SK-N-MC (cell line): Measurements from ENCODE around the gene ARSB.
A peak's percentile ranks its signal among the peaks of the same experiment; 100 is the strongest.

Experiments used
- DNase-seq: peaks from one replicate; pipeline ENCODE4 v3.0.0-alpha.2; 2011; ENCODE audit warnings: low read depth, low spot score
- H3K27ac ChIP-seq: fragments of 200-600 bp; sonication (generic); 2 replicates; pipeline ENCODE4 v1.5.1; 2016; ENCODE audit warnings: mixed run types
- H3K36me3 ChIP-seq: fragments of 200-600 bp; sonication (generic); 2 replicates; pipeline ENCODE4 v1.6.1; 2017; ENCODE audit warnings: antibody characterized with exemption, low read length, mixed read lengths; ENCODE audit not compliant: insufficient read depth
- H3K4me3 ChIP-seq: fragments of 200-600 bp; sonication (generic); 2 replicates; pipeline ENCODE4 v1.5.1; 2016
- H3K9ac ChIP-seq: fragments of 200-600 bp; sonication (generic); 2 replicates; pipeline ENCODE4 v1.8.0; 2017; ENCODE audit warnings: mixed run types, mixed read lengths; ENCODE audit not compliant: insufficient read length
- H3K9me3 ChIP-seq: fragments of 200-600 bp; sonication (generic); 2 replicates; pipeline ENCODE4 v1.6.1; 2017; ENCODE audit warnings: low read depth, mild to moderate bottlenecking, antibody characterized with exemption, low read length, moderate library complexity, mixed read lengths
- EZH2 ChIP-seq: fragments of 200-600 bp; sonication (generic); IDR thresholded peaks from one replicate; pipeline ENCODE4 v1.6.1; 2017; ENCODE audit warnings: antibody characterized with exemption
- FOXP2 ChIP-seq: optimal IDR thresholded peaks from 2 replicates; pipeline ENCODE3; 2011; ENCODE audit warnings: mild to moderate bottlenecking, moderate library complexity; ENCODE audit not compliant: insufficient read depth; ENCODE audit errors: extremely low read length, control extremely low read depth
- POLR2AphosphoS5 ChIP-seq: IDR thresholded peaks from 2 replicates; pipeline ENCODE4 v1.6.1; 2012; ENCODE audit warnings: mild to moderate bottlenecking, low read depth, low read length, borderline replicate concordance

Gene ARSB

DNA sequence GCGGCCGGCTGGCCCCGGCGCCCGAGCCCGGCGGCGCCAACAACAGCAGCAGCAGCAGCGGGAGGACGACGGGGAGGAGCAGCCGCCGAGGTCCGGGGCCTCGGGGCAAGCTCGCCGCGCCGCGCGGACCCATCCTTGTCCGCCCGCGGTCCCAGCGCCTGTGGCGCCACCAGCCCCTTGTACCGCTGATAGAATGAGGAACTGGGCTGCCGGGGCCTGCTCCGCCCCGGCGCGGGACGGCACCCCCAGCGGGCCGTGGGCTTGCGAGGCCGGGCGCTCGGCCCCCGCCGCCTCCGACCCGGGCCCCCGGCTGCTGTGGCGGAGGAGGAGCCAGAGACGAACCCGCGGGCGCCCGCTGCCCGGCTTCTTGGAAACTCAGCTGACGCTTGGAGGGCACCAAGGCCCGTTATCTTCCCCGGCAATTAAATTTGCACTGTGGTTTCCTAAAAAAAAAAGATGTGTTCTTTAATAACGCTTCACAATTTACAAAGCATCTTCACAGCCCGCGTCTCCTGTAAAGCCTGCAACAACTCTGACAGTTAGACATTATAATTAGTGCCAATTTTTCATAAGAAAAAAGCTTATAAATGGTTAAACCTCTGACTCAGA is at the start of gene ARSB:
ARSB (minus strand) TSS at position 195 of the 609 bp plus-strand sequence; CDS start at position 133, 62 bp downstream.
- DNase-seq: no peak
- Histone ChIP-seq H3K36me3 (no peaks in the 10 kb centered on the region), H3K4me3 (peak within 1 kb of the TSS; percentile 89), H3K9ac (peak within 1 kb of the TSS; percentile 84), H3K27ac (peak within 1 kb of the TSS; percentile 38; the same call in 1 of the 2 replicates), H3K9me3 (no peaks in the 10 kb centered on the region)
- TF ChIP-seq EZH2 (no peak), FOXP2 (no peak), POLR2AphosphoS5 (peak; percentile 10; the same call in 1 of the 2 replicates)

GRCh38 chr5:79032782-79033181 is 47.7 kb upstream of the ARSB start:
- Histone ChIP-seq H3K4me3 (no peak overlapping the region), H3K27ac (no peak overlapping the region), H3K9me3 (no peaks in the 10 kb centered on the region), H3K9ac (no peak overlapping the region), H3K36me3 (no peaks in the 10 kb centered on the region)
- DNase-seq: no peak
- TF ChIP-seq POLR2AphosphoS5 (no peak), EZH2 (no peak), FOXP2 (no peak)

- H3K4me3 ChIP-seq: no peak overlapping the region
- H3K27ac ChIP-seq: no peak overlapping the region
- no peaks in the 10 kb centered on the region for H3K36me3 ChIP-seq
- TF ChIP-seq EZH2 (no peak), POLR2AphosphoS5 (no peak), FOXP2 (no peak)
- no peaks in the 10 kb centered on the region for H3K9me3 ChIP-seq
- no peak overlapping the region for H3K9ac ChIP-seq
- DNase-seq: no peak
Measured at GRCh38 chr5:79032031-79032695, 47.1 kb upstream of the ARSB start.

DNA sequence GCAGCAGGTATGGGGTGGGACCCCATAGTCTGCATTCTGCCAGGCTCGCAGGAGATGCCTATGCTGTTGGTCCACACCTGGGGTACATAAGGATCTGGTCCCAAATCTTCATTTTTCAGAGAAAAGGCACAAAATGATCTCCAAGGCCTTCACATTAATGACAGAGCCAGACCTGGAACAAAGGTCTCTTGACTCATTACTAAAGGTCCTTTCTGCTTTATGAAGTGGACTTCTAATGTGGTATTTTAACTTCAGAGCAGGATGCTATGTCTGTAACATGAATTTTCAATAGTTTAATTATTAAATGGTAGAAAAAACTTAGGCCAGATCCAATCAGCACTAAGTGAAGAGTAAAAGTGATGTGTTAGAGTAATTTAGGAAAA is 46.4 kb upstream of the ARSB start:
- H3K9me3 ChIP-seq: no peaks in the 10 kb centered on the region
- no peak overlapping the region for H3K27ac ChIP-seq
- H3K36me3 ChIP-seq: no peaks in the 10 kb centered on the region
- no peak for TF ChIP-seq POLR2AphosphoS5
- no peak for TF ChIP-seq EZH2
- no peak for TF ChIP-seq FOXP2
- H3K9ac ChIP-seq: no peak overlapping the region
- no peak for DNase-seq
- no peak overlapping the region for H3K4me3 ChIP-seq

DNA sequence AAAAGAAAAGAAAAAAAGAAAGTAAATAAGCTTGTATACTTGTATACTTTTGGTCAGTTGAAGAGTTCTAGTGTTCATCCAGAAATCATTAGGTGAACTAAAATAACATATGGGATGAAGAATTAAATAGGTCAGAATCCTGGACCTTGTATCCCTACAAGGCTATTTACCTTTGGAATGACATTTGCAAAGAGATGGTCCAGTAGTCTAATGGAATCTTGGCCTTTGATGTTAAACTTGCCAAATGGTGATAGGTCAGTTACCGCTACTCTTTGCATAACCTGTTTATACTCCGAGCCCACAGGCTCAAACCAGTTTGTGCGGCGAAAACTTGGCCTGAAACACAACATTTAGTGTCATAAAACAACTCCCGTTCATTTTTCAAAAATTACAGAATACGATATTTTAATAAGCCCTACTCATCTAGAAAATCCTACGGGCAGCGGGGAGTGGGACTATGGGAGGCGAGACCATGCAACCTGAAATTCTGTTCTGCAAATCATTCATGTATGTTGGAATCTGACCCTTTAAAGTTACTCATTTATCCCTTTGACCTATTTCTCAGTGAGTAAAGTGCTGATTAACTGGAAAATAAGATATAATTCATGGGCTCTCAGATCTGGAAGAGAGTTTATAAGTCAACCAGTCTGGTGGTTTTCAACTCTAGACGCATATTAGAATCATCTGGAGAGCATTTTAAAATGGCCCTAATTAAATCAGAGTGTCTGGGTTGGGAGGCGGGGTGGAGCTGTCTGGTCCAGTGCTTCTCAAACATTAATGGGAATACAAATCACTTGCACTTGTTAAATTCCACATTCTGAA is 45.8 kb upstream of the ARSB start:
- TF ChIP-seq EZH2 (no peak), POLR2AphosphoS5 (no peak), FOXP2 (no peak)
- H3K27ac ChIP-seq: no peak overlapping the region
- no peak for DNase-seq
- no peak overlapping the region for H3K4me3 ChIP-seq
- no peaks in the 10 kb centered on the region for H3K9me3 ChIP-seq
- no peaks in the 10 kb centered on the region for H3K36me3 ChIP-seq
- no peak overlapping the region for H3K9ac ChIP-seq

GRCh38 chr5:79025054-79025472 is 40.0 kb upstream of the ARSB start:
- TF ChIP-seq POLR2AphosphoS5 (no peak), FOXP2 (no peak), EZH2 (no peak)
- Histone ChIP-seq H3K36me3 (no peaks in the 10 kb centered on the region), H3K9me3 (no peaks in the 10 kb centered on the region), H3K27ac (no peak overlapping the region), H3K4me3 (peak overlapping the region; percentile 66), H3K9ac (peak overlapping the region; percentile 55)
- DNase-seq: no peak

DNA sequence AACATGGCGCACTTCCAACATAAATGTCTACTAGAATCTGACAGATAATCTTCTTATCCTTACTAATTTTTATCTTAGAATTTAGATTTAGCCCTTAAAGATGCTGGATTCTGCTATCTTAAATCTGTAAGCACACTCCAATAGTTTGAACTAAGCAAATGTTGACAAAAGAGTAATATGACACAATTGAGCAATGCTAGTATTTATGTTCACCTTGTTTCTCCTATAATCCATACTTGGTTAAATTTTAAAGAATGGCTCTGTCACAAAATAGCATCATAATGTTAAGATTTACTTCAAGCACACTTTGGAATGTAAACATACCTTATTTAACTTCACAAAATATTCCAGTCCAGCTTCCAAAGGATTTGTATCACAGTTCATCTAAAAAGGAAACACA is 38.8 kb upstream of the ARSB start:
- Histone ChIP-seq H3K4me3 (no peak overlapping the region), H3K9ac (no peak overlapping the region), H3K27ac (peak overlapping the region; percentile 43; the same call in 1 of the 2 replicates), H3K36me3 (no peaks in the 10 kb centered on the region), H3K9me3 (no peaks in the 10 kb centered on the region)
- TF ChIP-seq EZH2 (no peak), FOXP2 (no peak), POLR2AphosphoS5 (no peak)
- no peak for DNase-seq

DNA sequence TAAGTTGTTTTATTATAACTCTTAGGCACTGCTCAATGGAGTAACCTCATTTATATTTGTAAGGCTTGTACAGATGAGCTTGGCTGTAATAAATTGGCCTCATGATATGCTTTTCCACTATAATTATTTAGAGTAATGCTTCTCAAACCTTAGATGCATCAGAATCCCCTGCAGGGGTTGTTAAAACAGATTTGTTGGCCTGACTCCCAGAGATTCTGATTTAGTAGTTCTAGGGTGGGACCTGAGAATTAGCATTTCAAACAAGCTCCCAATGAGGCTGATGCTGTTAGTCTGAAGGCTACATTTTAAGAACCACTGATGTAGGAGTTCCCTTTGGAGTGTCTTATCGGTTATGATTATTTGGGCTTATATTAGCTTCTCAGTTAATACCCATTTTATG is 38.2 kb upstream of the ARSB start:
- no peak for TF ChIP-seq EZH2
- peak; percentile 20; the same call in 1 of the 2 replicates for TF ChIP-seq POLR2AphosphoS5
- Histone ChIP-seq H3K27ac (peak overlapping the region; percentile 44; the same call in 1 of the 2 replicates), H3K4me3 (peak overlapping the region; percentile 6), H3K9ac (no peak overlapping the region), H3K9me3 (no peaks in the 10 kb centered on the region), H3K36me3 (no peaks in the 10 kb centered on the region)
- DNase-seq: peak; percentile 93
